ENCODE results near the gene NKAIN4.

Gene NKAIN4

GRCh38 chr20:63254232-63254605 lies at the start of gene NKAIN4:
NKAIN4 (minus strand) TSS chr20:63254463; CDS start chr20:63254450, 13 bp downstream.
- DNase-seq, result peak in 3 of 56 donors; percentile 3 to 52 (median 29)

- no peak for DNase-seq
Observed at GRCh38 chr20:63303095-63303666, 48.9 kb upstream of the NKAIN4 start.

- no peak for DNase-seq
Observed at GRCh38 chr20:63301671-63302070, 47.4 kb upstream of the NKAIN4 start.

- no peak for DNase-seq
Observed at GRCh38 chr20:63298731-63299312, 44.6 kb upstream of the NKAIN4 start.

- DNase-seq, result no peak
Observed at GRCh38 chr20:63297796-63298572, 43.7 kb upstream of the NKAIN4 start.

- peak in 1 of 56 donors; percentile 10 for DNase-seq
Observed at GRCh38 chr20:63297371-63297781, 43.1 kb upstream of the NKAIN4 start.

GRCh38 chr20:63296531-63297299 lies 42.5 kb upstream of the NKAIN4 start:
- DNase-seq, result peak in 24 of 56 donors; percentile 10 to 82 (median 30)

GRCh38 chr20:63295846-63296245 lies 41.6 kb upstream of the NKAIN4 start:
- peak in 1 of 56 donors; percentile 40 for DNase-seq

GRCh38 chr20:63295422-63295821 lies 41.2 kb upstream of the NKAIN4 start:
- peak in 28 of 56 donors; percentile 12 to 74 (median 38) for DNase-seq

GRCh38 chr20:63295018-63295417 lies 40.8 kb upstream of the NKAIN4 start:
- no peak for DNase-seq

- no peak for DNase-seq
Observed at GRCh38 chr20:63294536-63294900, 40.3 kb upstream of the NKAIN4 start.

GRCh38 chr20:63293871-63294535 lies 39.7 kb upstream of the NKAIN4 start:
- DNase-seq, result peak in 1 of 56 donors; percentile 26

GRCh38 chr20:63293456-63293855 lies 39.2 kb upstream of the NKAIN4 start:
- DNase-seq, result no peak

GRCh38 chr20:63292904-63293303 lies 38.6 kb upstream of the NKAIN4 start, which contains the start of gene COL20A1:
COL20A1 (plus strand) TSS chr20:63293186; CDS start chr20:63295108, 1,922 bp downstream.
- DNase-seq, result no peak

GRCh38 chr20:63292292-63292701 lies 38.0 kb upstream of the NKAIN4 start:
- DNase-seq, result no peak

- DNase-seq, result no peak
Observed at GRCh38 chr20:63291811-63292210, 37.5 kb upstream of the NKAIN4 start.

GRCh38 chr20:63290677-63291472 lies 36.6 kb upstream of the NKAIN4 start:
- peak in 5 of 56 donors; percentile 13 to 33 (median 16) for DNase-seq

GRCh38 chr20:63290136-63290676 lies 35.9 kb upstream of the NKAIN4 start:
- DNase-seq, result no peak

GRCh38 chr20:63289311-63290135 lies 35.3 kb upstream of the NKAIN4 start:
- no peak for DNase-seq
